Measurements from ENCODE around the gene SMARCA1.

Gene SMARCA1

DNA sequence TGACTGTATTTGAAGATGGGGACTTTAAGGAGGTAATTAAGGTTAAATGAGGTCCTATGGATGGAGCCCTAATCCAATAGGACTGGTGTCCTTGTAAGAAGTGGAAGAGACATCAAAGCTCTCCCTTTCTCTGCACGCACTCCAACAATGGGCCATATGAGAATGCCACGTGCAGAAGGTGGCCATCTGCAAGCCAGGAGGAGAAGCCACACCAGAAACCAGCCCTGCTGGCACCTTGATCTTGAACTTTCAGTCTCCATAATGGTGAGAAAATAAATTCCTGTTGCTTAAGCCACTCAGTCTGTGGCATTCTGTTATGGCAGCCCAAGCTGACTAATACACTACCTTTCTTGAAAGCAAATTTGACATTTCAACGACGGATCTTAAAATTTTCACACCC, 73.2 kb downstream of the SMARCA1 start:
- DNase-seq (ENCODE audit: low spot score): no peak
- ChIA-PET CTCF (no interaction called here), POLR2A (ENCODE audit: low non-redundant PET) (no interaction called here)
- H3K27ac ChIP-seq: no peak overlapping the region
- TF ChIP-seq CTCF (conservative IDR thresholded peaks at IDR 0.05; ENCODE audit: low read depth): no peak

- no peak overlapping the region for H3K27ac ChIP-seq
- CTCF ChIA-PET: no interaction called here
- POLR2A ChIA-PET (ENCODE audit: low non-redundant PET): no interaction called here
- no peak for DNase-seq (ENCODE audit: low spot score)
- no peak for TF ChIP-seq CTCF (conservative IDR thresholded peaks at IDR 0.05; ENCODE audit: low read depth)
These were observed 74.1 kb downstream of the SMARCA1 start for GRCh38 chrX:129449148-129449547.

- H3K27ac ChIP-seq: no peak overlapping the region
- no peak for TF ChIP-seq CTCF (conservative IDR thresholded peaks at IDR 0.05; ENCODE audit: low read depth)
- ChIA-PET POLR2A (ENCODE audit: low non-redundant PET) (no interaction called here), CTCF (no interaction called here)
- DNase-seq (ENCODE audit: low spot score): no peak
These were observed 77.9 kb downstream of the SMARCA1 start for GRCh38 chrX:129445436-129445835.

DNA sequence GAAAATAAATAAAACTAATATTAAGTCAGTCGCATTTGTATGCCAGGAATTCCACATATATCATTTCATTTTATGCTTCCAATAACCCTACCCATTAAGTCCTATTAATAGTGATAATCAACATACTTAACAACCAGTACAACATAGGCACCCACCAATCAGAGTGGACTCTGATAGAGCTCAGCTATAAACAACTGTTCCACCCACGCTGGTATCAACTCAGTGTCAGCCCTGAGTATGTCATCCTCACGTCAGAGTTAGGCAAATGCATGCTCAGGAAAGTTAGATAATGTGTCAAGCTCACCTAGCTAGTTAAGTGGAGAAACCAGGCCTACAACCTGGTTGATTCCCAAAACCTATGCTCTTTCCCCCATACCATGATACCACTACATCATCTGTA, 89.3 kb downstream of the SMARCA1 start:
- ChIA-PET POLR2A (ENCODE audit: low non-redundant PET) (no interaction called here), CTCF (no interaction called here)
- TF ChIP-seq CTCF (conservative IDR thresholded peaks at IDR 0.05; ENCODE audit: low read depth): no peak
- H3K27ac ChIP-seq: no peak overlapping the region
- DNase-seq (ENCODE audit: low spot score): no peak

DNA sequence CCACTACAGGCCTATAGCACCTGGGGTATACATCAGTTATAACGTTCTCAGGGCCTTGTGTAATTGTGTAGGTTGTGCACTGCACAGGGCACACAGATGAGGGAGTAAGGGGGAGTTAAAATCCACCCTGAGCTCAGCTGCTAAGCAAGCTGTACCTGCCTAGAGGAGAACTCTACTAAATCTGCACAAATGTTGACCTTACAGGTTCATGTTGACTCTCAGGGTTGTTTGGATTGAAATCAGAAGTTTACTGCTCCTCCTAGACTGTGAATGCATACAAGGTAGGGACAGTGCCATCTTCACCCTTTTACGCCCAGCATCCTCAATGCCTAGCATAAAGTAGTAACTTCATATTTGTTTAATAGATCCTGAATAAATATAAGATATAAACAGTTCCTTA, 89.8 kb downstream of the SMARCA1 start:
- CTCF ChIA-PET: no interaction called here
- POLR2A ChIA-PET (ENCODE audit: low non-redundant PET): no interaction called here
- no peak for DNase-seq (ENCODE audit: low spot score)
- H3K27ac ChIP-seq: no peak overlapping the region
- TF ChIP-seq CTCF (conservative IDR thresholded peaks at IDR 0.05; ENCODE audit: low read depth): no peak

DNA sequence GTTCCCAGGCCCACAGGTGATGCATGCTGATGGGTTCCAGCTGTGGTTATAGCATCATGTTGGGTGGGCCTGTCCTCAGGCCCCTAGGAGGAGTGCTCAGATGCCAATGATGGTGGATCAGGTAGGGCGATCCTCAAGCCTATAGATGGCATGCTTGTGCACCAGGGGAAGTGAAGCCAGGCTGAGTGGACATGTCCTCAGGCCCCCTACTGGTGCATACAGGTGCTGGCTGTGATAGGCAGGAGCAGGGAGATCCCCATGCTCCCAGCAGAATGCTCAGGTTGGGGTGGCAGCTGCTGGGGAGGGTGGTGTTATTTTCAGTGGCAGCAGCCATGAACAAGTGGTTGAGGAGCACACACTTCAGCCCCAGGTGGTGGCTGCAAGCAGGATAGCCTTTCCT, 96.0 kb downstream of the SMARCA1 start:
- H3K27ac ChIP-seq: no peak overlapping the region
- ChIA-PET CTCF (no interaction called here), POLR2A (ENCODE audit: low non-redundant PET) (no interaction called here)
- TF ChIP-seq CTCF (conservative IDR thresholded peaks at IDR 0.05; ENCODE audit: low read depth): no peak
- no peak for DNase-seq (ENCODE audit: low spot score)

GRCh38 chrX:129423191-129423590, 100.1 kb downstream of the SMARCA1 start:
- TF ChIP-seq CTCF (conservative IDR thresholded peaks at IDR 0.05; ENCODE audit: low read depth): no peak
- ChIA-PET POLR2A (ENCODE audit: low non-redundant PET) (no interaction called here), CTCF (no interaction called here)
- no peak overlapping the region for H3K27ac ChIP-seq
- no peak for DNase-seq (ENCODE audit: low spot score)
